ENCODE results near the gene BTN3A1.

DNA sequence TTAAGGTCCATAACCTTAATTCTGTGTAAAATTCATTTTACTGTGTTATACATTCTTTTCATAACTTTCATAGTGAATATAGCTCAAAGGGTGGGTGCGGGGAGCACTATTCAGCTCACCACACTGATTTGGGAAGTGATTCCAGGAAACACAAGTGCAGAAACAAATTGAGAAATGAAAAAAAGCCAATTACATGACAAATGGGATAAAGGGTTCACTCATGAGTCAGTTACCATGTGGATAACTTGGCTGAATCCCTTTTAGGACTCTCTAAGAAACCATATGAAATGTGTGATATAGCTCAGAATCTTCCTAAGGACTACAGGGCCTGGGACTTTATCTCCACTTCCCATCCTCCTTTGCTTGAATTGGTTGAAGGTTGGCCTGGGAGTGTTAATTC is 52.6 kb downstream of the BTN3A1 start:
- TF ChIP-seq, protein P1, sequence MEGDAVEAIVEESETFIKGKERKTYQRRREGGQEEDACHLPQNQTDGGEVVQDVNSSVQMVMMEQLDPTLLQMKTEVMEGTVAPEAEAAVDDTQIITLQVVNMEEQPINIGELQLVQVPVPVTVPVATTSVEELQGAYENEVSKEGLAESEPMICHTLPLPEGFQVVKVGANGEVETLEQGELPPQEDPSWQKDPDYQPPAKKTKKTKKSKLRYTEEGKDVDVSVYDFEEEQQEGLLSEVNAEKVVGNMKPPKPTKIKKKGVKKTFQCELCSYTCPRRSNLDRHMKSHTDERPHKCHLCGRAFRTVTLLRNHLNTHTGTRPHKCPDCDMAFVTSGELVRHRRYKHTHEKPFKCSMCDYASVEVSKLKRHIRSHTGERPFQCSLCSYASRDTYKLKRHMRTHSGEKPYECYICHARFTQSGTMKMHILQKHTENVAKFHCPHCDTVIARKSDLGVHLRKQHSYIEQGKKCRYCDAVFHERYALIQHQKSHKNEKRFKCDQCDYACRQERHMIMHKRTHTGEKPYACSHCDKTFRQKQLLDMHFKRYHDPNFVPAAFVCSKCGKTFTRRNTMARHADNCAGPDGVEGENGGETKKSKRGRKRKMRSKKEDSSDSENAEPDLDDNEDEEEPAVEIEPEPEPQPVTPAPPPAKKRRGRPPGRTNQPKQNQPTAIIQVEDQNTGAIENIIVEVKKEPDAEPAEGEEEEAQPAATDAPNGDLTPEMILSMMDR (conservative IDR thresholded peaks at IDR 0.05; ENCODE audit: low read depth, low read length) = no peak
- TF ChIP-seq EZH2 (IDR thresholded peaks at IDR 0.05; ENCODE audit: low read length, unreplicated experiment) = no peak
